ENCODE data around the gene ZFC3H1.

The ZFC3H1 gene

GRCh38 chr12:71671816-71672215, 8.2 kb upstream of the ZFC3H1 start:
- DNase-seq (ENCODE audit: low spot score): no peak

DNA sequence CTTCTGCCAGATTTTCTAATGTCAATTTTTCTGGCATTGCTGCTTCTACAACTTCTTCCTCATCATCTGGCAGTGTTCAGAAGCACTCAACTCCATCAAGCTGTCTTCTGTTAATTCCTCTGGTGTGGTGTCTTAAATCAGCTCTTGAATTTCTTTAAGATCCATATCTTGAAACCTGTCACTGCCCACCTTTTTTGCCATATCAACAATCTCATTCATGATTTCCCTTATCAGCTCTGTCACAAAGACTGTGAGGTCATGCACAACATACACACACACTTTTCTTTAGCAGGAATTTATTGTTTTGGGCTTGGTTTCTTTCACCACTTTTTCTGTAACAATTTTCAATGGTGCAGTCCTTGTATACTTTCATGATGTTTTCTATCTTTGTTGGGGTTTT, 7.7 kb upstream of the ZFC3H1 start:
- no peak for DNase-seq (ENCODE audit: low spot score)

GRCh38 chr12:71666259-71666658, 2.6 kb upstream of the ZFC3H1 start:
- DNase-seq (ENCODE audit: low spot score): no peak

DNA sequence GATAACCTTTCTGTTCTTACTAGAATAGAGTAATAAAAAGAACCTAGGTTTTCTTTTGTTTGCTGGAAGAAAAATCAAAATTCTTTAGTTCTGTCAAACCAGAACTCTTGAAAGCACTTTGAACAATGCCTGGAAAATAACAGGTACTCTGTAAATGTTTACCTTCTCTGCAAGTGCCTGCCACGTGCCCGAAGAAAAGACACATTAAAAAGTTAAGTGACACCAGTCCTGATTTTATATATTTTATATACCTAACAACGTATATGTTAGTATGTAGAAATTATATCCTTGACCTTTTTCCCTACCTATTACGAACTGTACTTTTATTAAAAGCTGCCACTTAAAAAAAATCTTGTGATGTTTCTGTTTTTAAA, 1.4 kb upstream of the ZFC3H1 start:
- no peak for DNase-seq (ENCODE audit: low spot score)

DNA sequence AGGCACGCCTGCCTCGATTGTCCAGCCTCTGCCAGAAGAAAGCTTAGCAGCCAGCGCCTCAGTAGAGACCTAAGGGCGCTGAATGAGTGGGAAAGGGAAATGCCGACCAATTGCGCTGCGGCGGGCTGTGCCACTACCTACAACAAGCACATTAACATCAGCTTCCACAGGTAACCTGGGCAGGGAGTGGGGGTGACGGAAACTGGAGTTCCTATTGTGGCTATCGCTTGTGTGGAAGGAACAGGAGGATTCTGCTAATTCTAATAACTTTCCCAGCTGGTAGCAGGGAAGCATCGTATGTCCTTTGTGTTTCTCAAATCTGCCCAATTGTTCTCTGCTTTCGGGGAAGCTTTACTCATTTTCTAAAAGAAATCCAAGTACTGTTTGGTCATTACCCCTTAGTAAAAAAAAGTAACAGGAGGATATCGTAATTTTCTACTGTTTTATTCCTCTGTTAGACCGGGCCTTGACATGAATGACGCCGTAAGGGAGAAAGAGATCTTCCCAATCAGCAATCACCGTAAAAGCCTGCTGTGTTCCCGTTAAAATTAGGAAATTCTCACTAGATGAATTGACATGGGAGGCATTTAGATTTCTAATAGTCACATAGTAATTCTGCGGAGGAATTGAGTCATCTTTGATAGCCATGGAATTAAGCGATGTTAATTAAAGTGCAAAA, 902 bp upstream of the ZFC3H1 start:
- DNase-seq (ENCODE audit: low spot score): no peak

- DNase-seq (ENCODE audit: low spot score): peak; percentile 81
These were observed 643 bp downstream of the ZFC3H1 start for GRCh38 chr12:71662849-71663560.

- no peak for DNase-seq (ENCODE audit: low spot score)
These were observed 1.6 kb downstream of the ZFC3H1 start for GRCh38 chr12:71661977-71662530.

DNA sequence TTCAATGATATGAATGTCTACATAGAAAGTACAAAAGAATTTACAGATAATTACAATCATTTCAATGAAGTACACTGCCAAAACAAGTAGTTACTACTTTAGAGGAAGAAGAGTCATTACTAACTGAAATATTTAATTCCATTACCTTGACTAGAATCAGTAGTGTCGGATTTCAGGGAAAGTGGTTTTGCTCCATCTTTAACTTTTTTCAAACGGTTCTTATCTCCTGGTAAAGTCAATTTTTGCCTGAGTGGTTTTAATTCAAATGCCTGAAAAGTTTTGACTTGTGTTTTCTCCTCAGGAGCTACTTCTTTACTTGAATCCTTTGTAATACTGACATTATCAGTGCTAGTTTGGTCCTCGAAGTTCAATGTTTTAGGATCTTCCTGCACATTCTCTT, 6.9 kb downstream of the ZFC3H1 start:
- no peak for DNase-seq (ENCODE audit: low spot score)

- no peak for DNase-seq (ENCODE audit: low spot score)
These were observed 7.7 kb downstream of the ZFC3H1 start for GRCh38 chr12:71655907-71656306.

DNA sequence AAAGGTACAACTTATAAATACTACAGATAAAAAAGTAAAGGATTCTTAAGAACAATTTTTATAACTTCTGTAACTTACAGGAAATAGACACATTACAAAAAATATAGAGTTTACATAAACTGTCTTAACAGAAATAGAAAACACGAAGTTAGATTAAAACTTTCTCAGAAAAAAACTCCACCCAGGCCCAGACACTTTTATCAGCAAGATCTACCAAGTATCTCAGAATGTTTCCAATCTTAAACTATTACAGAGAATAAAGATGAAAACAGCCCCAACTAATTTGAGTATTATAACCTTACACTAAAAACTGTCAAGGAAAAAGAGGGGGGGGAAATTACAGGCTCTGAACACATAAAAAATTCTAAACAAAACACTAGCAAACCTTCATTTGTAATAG, 8.2 kb downstream of the ZFC3H1 start:
- DNase-seq (ENCODE audit: low spot score): peak; percentile 33

DNA sequence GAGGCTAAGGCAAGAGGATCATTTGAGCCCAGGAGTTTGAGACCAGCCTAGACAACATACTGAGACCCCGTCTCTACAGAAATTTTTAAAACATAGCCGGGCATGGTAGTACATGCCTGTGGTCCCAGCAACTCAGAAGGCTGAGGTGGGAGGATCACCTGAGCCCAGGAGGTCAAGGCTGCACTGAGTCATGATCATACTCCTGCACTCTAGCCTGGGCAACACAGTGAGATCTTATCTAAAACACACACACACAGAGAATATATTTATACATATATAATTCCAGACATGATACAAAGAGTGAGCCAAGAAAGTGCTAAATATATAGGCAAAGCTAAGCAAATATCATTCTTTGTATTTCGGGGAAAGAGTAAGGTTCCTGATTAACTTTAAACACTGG, 9.4 kb downstream of the ZFC3H1 start:
- no peak for DNase-seq (ENCODE audit: low spot score)

GRCh38 chr12:71653137-71653536, 10.5 kb downstream of the ZFC3H1 start:
- no peak for DNase-seq (ENCODE audit: low spot score)

DNA sequence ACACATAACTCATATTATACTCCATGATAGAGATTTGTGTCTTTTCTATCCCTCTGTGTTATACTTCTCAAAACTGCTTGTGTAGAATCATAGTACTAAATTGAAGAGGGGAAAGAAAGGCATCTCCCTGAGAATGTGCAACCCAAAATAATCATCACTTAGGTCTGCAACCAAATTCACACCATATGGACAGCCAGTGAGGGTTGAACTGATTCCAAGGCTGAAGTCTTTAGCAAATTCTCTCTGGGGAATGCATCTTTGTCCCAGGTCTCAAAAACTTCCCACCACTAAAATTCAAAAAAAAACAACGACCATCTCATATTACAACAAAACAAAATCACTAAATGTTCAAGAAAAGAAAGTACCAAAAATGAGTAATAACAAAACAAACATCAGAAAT, 11.0 kb downstream of the ZFC3H1 start:
- no peak for DNase-seq (ENCODE audit: low spot score)

DNA sequence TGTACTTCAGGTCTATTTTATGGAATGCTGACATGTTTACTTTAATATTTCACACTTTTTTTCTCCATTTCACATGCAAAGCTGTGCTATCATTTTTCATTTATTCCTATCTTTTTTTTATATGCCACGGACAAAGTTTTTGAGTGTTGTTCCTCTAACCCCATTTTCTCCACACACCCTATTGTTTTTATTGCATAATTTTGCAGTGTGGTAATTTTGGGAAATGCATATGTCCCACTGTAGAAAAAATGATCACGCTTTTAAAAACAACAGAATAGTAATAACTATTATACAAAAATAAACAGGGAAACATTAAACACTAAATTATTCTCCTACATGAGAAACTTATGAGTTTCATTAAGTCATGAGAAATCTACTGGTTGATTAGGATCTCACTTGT, 14.2 kb downstream of the ZFC3H1 start:
- DNase-seq (ENCODE audit: low spot score): no peak

- DNase-seq (ENCODE audit: low spot score): no peak
These were observed 15.1 kb downstream of the ZFC3H1 start for GRCh38 chr12:71648537-71648936.

GRCh38 chr12:71646512-71646911, 17.1 kb downstream of the ZFC3H1 start:
- no peak for DNase-seq (ENCODE audit: low spot score)

GRCh38 chr12:71645268-71645667, 18.4 kb downstream of the ZFC3H1 start:
- DNase-seq (ENCODE audit: low spot score): no peak

DNA sequence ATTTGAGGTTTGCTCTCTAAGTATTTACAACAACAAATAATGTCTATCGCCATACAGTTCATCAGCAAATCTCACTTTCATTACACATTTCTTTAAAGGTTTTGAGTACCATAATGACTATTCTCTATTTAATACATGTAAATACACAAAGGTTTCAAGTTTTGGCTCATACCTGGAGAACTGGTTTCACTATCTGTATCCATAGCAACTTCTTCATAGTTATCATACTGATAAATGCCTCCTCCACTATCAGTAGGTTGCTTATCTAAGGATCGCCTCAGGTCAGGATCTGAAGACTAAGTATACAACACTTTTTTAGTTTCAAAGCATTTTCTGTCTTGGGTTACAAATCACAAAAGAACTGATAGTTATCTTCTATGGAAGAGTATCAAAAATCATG, 21.4 kb downstream of the ZFC3H1 start:
- DNase-seq (ENCODE audit: low spot score): no peak

- no peak for DNase-seq (ENCODE audit: low spot score)
These were observed 22.3 kb downstream of the ZFC3H1 start for GRCh38 chr12:71641390-71641789.

DNA sequence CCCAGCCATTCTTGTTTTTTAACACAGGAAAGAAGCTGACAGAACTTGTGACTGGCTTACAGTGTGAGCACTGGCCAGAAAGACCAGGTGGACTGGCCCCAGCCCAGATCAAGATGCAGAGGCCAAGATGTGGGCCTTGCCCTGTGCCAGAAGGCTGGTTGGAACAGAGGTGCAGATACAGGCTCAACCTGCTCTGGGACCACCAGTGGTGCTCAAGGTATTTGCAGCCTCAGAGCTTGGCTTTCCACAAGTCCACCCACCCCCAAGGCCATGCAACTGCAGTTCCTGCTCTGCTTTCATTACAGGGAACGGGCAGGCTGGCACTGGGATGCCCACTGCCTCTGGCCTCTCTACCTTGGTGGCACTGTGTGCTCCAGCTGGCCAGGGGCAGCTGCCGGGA, 23.3 kb downstream of the ZFC3H1 start:
- DNase-seq (ENCODE audit: low spot score): no peak

DNA sequence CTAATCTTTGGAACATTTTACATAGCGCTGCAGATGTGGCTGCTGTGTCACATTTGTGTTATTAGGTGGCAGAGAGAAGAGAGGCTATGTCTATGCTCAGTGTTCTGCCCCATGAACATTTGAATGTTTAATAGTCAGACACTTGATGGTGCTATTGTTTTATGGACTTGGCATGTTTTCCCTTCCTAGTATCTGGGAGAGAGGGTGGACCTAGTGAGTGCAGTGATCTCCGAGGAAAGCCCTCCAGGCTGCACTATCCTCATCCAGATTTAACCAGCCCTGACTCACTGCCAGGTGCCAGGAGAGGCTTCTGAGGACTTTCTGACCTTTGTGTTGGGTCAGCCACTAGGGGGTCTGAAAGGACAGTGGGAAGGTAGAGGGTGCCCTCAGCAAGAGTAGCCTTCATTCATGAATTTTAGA, 24.3 kb downstream of the ZFC3H1 start:
- DNase-seq (ENCODE audit: low spot score): no peak

- no peak for DNase-seq (ENCODE audit: low spot score)
These were observed 25.1 kb downstream of the ZFC3H1 start for GRCh38 chr12:71638499-71638898.

GRCh38 chr12:71636704-71637115, 26.9 kb downstream of the ZFC3H1 start:
- DNase-seq (ENCODE audit: low spot score): peak; percentile 57
